SK-N-SH treated with all-trans-retinoic acid at 6 μM for 48 hours (cell line): Measurements from ENCODE around the gene ABCC4.

ENCODE experiments used
- ARNTL ChIP-seq: fragments of 450-650 bp; formaldehyde crosslinking; IDR thresholded peaks from 2 replicates; pipeline ENCODE4 v1.5.0; 2020; ENCODE audit warnings: low read depth, mild to moderate bottlenecking, moderate library complexity, borderline replicate concordance
- CSDC2 ChIP-seq: fragments of 250-450 bp; sonication (Bioruptor Pico); IDR thresholded peaks from 2 replicates; pipeline ENCODE4 v1.5.0; 2020; ENCODE audit warnings: mild to moderate bottlenecking, moderate library complexity
- ISL1 ChIP-seq: fragments of 250-450 bp; sonication (Bioruptor Pico); IDR thresholded peaks from 2 replicates; pipeline ENCODE4 v2.1.2; 2022; ENCODE audit warnings: mild to moderate bottlenecking, moderate library complexity
- PPARA ChIP-seq: fragments of 250-450 bp; sonication (Bioruptor Pico); IDR thresholded peaks from 2 replicates; pipeline ENCODE4 v1.5.0; 2020; ENCODE audit warnings: mild to moderate bottlenecking, borderline replicate concordance
- RARB ChIP-seq: fragments of 250-450 bp; sonication (Bioruptor Pico); IDR thresholded peaks from 2 replicates; pipeline ENCODE4 v1.8.0; 2021; ENCODE audit warnings: mild to moderate bottlenecking, moderate library complexity
- TOX ChIP-seq: fragments of 250-450 bp; sonication (Bioruptor Pico); IDR thresholded peaks from 2 replicates; pipeline ENCODE4 v1.8.0; 2021; ENCODE audit warnings: mild to moderate bottlenecking, moderate library complexity, borderline replicate concordance
- ZC3H10 ChIP-seq: fragments of 250-450 bp; sonication (Bioruptor Pico); IDR thresholded peaks from 2 replicates; pipeline ENCODE4 v1.5.1; 2021; ENCODE audit warnings: mild to moderate bottlenecking, moderate library complexity
- ZFP30 ChIP-seq: fragments of 450-650 bp; formaldehyde crosslinking; IDR thresholded peaks from 2 replicates; pipeline ENCODE4 v1.5.0; 2022; ENCODE audit warnings: mild to moderate bottlenecking, moderate library complexity
- ZNF565 ChIP-seq: fragments of 450-650 bp; formaldehyde crosslinking; conservative IDR thresholded peaks from 2 replicates; pipeline ENCODE4 v1.5.0; 2020; ENCODE audit warnings: low read depth, mild to moderate bottlenecking, moderate library complexity
- ZNF8 ChIP-seq: fragments of 450-650 bp; formaldehyde crosslinking; IDR thresholded peaks from 2 replicates; pipeline ENCODE4 v1.5.0; 2020; ENCODE audit warnings: mild to moderate bottlenecking, moderate library complexity
- TF ChIP-seq, protein P1 (sequence below): fragments of 250-450 bp; sonication (Bioruptor Pico); IDR thresholded peaks from 2 replicates; pipeline ENCODE4 v1.5.1; 2020; ENCODE audit warnings: low read depth, mild to moderate bottlenecking, moderate library complexity
- TF ChIP-seq, protein P2 (sequence below): fragments of 250-450 bp; sonication (Bioruptor Pico); IDR thresholded peaks from 2 replicates; pipeline ENCODE4 v1.8.0; 2020; ENCODE audit warnings: mild to moderate bottlenecking, moderate library complexity, borderline replicate concordance
- TF ChIP-seq, protein P3 (sequence below): fragments of 250-450 bp; sonication (Bioruptor Pico); IDR thresholded peaks from 2 replicates; pipeline ENCODE4 v1.5.0; 2020; ENCODE audit warnings: mild to moderate bottlenecking, moderate library complexity

DNA sequence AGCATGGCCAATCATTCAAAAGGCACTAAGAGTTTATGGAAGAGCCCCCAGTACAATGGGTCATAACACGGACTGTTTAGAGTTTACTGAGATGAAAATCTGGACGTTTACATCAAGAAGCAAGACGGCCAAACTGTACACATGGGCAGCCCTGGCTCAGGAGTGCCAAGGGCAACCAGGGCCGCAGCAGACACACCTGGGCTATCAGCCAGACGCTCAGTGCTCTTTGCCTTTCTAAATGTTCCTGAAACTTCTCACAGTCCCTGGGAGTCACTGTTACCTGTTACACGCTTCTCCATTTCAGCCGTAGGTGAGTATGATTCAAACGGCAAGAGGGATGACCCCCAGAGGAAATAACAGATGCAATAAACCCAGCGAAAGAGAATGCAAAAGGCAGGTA is 64.5 kb downstream of the ABCC4 start:
- TF ChIP-seq CSDC2 (CRISPR knock-in tag) = no peak
- no peak for TF ChIP-seq ARNTL
- no peak for TF ChIP-seq ZFP30 (CRISPR knock-in tag)
- TF ChIP-seq, protein P1, sequence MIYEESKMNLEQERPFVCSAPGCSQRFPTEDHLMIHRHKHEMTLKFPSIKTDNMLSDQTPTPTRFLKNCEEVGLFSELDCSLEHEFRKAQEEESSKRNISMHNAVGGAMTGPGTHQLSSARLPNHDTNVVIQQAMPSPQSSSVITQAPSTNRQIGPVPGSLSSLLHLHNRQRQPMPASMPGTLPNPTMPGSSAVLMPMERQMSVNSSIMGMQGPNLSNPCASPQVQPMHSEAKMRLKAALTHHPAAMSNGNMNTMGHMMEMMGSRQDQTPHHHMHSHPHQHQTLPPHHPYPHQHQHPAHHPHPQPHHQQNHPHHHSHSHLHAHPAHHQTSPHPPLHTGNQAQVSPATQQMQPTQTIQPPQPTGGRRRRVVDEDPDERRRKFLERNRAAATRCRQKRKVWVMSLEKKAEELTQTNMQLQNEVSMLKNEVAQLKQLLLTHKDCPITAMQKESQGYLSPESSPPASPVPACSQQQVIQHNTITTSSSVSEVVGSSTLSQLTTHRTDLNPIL (CRISPR knock-in tag) = no peak
- no peak for TF ChIP-seq TOX
- TF ChIP-seq, protein P2, sequence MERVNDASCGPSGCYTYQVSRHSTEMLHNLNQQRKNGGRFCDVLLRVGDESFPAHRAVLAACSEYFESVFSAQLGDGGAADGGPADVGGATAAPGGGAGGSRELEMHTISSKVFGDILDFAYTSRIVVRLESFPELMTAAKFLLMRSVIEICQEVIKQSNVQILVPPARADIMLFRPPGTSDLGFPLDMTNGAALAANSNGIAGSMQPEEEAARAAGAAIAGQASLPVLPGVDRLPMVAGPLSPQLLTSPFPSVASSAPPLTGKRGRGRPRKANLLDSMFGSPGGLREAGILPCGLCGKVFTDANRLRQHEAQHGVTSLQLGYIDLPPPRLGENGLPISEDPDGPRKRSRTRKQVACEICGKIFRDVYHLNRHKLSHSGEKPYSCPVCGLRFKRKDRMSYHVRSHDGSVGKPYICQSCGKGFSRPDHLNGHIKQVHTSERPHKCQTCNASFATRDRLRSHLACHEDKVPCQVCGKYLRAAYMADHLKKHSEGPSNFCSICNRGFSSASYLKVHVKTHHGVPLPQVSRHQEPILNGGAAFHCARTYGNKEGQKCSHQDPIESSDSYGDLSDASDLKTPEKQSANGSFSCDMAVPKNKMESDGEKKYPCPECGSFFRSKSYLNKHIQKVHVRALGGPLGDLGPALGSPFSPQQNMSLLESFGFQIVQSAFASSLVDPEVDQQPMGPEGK (CRISPR knock-in tag) = no peak
- TF ChIP-seq RARB (CRISPR knock-in tag) = no peak
- no peak for TF ChIP-seq ISL1 (CRISPR knock-in tag)
- TF ChIP-seq, protein P3, sequence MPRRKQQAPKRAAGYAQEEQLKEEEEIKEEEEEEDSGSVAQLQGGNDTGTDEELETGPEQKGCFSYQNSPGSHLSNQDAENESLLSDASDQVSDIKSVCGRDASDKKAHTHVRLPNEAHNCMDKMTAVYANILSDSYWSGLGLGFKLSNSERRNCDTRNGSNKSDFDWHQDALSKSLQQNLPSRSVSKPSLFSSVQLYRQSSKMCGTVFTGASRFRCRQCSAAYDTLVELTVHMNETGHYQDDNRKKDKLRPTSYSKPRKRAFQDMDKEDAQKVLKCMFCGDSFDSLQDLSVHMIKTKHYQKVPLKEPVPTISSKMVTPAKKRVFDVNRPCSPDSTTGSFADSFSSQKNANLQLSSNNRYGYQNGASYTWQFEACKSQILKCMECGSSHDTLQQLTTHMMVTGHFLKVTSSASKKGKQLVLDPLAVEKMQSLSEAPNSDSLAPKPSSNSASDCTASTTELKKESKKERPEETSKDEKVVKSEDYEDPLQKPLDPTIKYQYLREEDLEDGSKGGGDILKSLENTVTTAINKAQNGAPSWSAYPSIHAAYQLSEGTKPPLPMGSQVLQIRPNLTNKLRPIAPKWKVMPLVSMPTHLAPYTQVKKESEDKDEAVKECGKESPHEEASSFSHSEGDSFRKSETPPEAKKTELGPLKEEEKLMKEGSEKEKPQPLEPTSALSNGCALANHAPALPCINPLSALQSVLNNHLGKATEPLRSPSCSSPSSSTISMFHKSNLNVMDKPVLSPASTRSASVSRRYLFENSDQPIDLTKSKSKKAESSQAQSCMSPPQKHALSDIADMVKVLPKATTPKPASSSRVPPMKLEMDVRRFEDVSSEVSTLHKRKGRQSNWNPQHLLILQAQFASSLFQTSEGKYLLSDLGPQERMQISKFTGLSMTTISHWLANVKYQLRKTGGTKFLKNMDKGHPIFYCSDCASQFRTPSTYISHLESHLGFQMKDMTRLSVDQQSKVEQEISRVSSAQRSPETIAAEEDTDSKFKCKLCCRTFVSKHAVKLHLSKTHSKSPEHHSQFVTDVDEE (CRISPR knock-in tag) = no peak
- TF ChIP-seq ZNF8 (CRISPR knock-in tag) = no peak
- no peak for TF ChIP-seq PPARA (CRISPR knock-in tag)
- no peak for TF ChIP-seq ZC3H10
- TF ChIP-seq ZNF565 = no peak
